Natural killer cell treated with Interleukin-12 subunit alpha and Interleukin-12 subunit beta and Interleukin-15 and Interleukin-18, amount 100 ng/mL, for 72 hours (primary cell): ENCODE data around the gene COL1A2. TPM values are rescaled to one million over a fixed set of nuclear protein-coding genes. Genes with fewer than 3 reads are reported as not detected.

Experiments used
- ATAC-seq, 2 donors: fragments of 150-1000 bp; cut with Tn5 transposase in 1 of 2; sonication (Bioruptor Pico), chemical (Tn5 transposase) in 1 of 2; 2 replicates each; pipeline ENCODE4 v1.10.0; 2021
- DNase-seq: peaks from one replicate; pipeline ENCODE4 v3.0.0; 2022; ENCODE audit warnings: low spot score
- H3K27ac Mint-ChIP-seq, 2 donors: 1 replicate in 1 of 2; 2 replicates in 1 of 2; pipeline ENCODE4 v1.8.0; 2022; ENCODE audit warnings: mixed read lengths in 2 of 2, mild to moderate bottlenecking in 1 of 2, moderate library complexity in 1 of 2
- H3K27me3 Mint-ChIP-seq, 2 donors: 1 replicate in 1 of 2; 2 replicates in 1 of 2; pipeline ENCODE4 v1.8.0; 2022; ENCODE audit warnings: mixed read lengths in 2 of 2
- H3K36me3 Mint-ChIP-seq: one replicate; pipeline ENCODE4 v1.8.0; 2022; ENCODE audit warnings: mixed read lengths
- H3K4me1 Mint-ChIP-seq, 2 donors: 1 replicate in 1 of 2; 2 replicates in 1 of 2; pipeline ENCODE4 v1.8.0; 2022; ENCODE audit warnings: low read depth in 2 of 2, mixed read lengths in 2 of 2, mild to moderate bottlenecking in 1 of 2
- H3K4me3 Mint-ChIP-seq: one replicate; pipeline ENCODE4 v1.8.0; 2022; ENCODE audit warnings: mixed read lengths
- H3K9me3 Mint-ChIP-seq: 2 replicates; pipeline ENCODE4 v1.8.0; 2022; ENCODE audit warnings: mixed read lengths
- total RNA-seq, 2 donors: library from RNA; stranded (reverse); gene quantifications; one replicate each; pipeline ENCODE4 v1.2.3, GENCODE V29; 2022

Gene COL1A2
- total RNA-seq, 2 donors from 2014 or later = not detected

GRCh38 chr7:94439893-94440381 is 45.2 kb downstream of the COL1A2 start:
- Mint-ChIP-seq H3K27me3 (peaks cover 23 to 47% of the 10 kb centered on the region in 2 donors), H3K4me1 (peaks cover 0 to 5% of the 10 kb centered on the region in 2 donors), H3K27ac (no peak overlapping the region), H3K4me3 (no peak overlapping the region), H3K9me3 (no peaks in the 10 kb centered on the region), H3K36me3 (no peaks in the 10 kb centered on the region)
- no peak for DNase-seq
- ATAC-seq = no peak

DNA sequence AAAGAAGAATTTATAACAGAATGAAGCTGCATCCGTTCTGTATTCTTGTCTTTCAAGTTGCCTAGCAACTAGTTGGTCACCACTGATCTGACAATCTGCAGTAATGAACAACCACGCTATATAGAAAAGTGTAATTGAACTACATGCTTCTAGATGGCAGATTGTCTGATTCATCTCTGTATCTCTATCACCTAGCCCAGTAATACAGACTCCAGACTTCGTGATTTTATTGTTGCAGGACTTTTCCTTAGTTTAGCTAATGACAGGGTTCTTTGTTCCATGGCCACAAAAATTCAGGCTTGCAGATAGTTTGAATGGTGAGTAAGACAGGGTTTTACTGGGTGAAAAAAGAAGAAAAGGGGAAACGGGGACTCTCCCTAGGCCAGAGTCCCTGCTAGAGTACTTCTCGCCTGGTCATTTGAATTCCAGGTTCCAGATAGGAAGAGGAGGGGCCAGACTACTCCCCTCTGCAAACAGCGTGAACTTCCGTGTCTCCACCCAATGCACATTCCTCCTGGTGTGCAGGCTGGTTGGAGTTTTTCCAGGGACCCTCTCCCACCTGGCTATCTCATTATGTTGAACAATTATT is 45.9 kb downstream of the COL1A2 start:
- H3K27me3 Mint-ChIP-seq = peaks cover 19 to 43% of the 10 kb centered on the region in 2 donors
- H3K4me3 Mint-ChIP-seq = no peak overlapping the region
- ATAC-seq (no peak), DNase-seq (no peak)
- H3K27ac Mint-ChIP-seq = no peak overlapping the region
- peaks cover 0 to 5% of the 10 kb centered on the region in 2 donors for H3K4me1 Mint-ChIP-seq
- H3K36me3 Mint-ChIP-seq = no peaks in the 10 kb centered on the region
- H3K9me3 Mint-ChIP-seq = no peaks in the 10 kb centered on the region

DNA sequence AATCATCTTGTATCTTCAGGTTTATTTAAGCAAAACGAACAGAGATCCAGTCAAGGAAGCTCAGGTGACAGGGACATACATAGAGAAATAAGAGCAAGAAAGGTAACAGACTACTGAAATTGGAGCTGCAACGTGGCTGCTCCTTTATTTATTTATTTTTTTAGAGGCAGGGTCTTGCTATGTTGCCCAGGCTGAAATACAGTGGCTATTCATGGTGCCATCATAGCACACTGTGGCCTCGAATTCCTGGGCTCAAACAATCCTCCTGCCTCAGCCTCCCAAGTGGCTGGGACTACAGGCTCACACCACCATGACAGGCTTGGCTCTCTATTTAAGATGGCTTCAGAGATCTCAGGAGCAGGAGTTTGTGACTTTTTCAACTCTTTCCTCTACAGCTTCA is 46.4 kb downstream of the COL1A2 start:
- H3K4me3 Mint-ChIP-seq = no peak overlapping the region
- no peaks in the 10 kb centered on the region for H3K36me3 Mint-ChIP-seq
- peaks cover 0 to 3% of the 10 kb centered on the region in 2 donors for H3K4me1 Mint-ChIP-seq
- H3K27me3 Mint-ChIP-seq = peaks cover 20 to 42% of the 10 kb centered on the region in 2 donors
- ATAC-seq (no peak), DNase-seq (no peak)
- H3K27ac Mint-ChIP-seq = no peak overlapping the region
- no peaks in the 10 kb centered on the region for H3K9me3 Mint-ChIP-seq

- Mint-ChIP-seq H3K9me3 (no peaks in the 10 kb centered on the region), H3K27ac (no peak overlapping the region), H3K36me3 (no peaks in the 10 kb centered on the region), H3K4me1 (no peaks in the 10 kb centered on the region), H3K4me3 (no peak overlapping the region), H3K27me3 (peaks cover 15 to 34% of the 10 kb centered on the region in 2 donors)
- ATAC-seq (no peak), DNase-seq (no peak)
Measured at GRCh38 chr7:94442639-94443038, 47.9 kb downstream of the COL1A2 start.

- no peaks in the 10 kb centered on the region for H3K36me3 Mint-ChIP-seq
- no peaks in the 10 kb centered on the region for H3K4me1 Mint-ChIP-seq
- no peak for DNase-seq
- no peaks in the 10 kb centered on the region for H3K9me3 Mint-ChIP-seq
- H3K27ac Mint-ChIP-seq = no peak overlapping the region
- H3K27me3 Mint-ChIP-seq = peaks cover 10 to 25% of the 10 kb centered on the region in 2 donors
- no peak overlapping the region for H3K4me3 Mint-ChIP-seq
- no peak for ATAC-seq
Measured at GRCh38 chr7:94444813-94445212, 50.1 kb downstream of the COL1A2 start.

DNA sequence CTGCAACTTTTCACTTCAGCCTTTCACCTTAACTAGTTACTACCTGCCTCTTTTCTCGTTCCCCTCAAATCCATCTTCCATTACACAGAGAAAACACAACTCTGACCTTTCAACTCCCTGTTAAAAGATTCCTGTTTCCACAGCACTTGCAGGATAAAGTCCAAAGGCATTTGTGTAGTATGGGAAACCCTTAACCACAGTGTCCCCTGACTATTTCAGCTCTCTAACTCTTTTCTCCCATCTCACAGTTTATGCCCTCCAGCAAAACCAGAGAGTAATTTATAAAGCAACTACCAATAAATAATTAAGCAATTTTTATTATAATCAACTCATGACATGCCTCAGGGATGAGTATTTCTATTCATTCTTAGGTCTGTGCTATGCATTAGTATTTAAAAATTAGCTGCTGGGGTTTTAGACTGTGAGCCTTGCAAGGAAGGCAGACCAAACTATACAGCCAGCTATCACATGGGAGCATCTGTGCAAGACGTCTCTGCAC is 51.0 kb downstream of the COL1A2 start:
- Mint-ChIP-seq H3K4me1 (no peaks in the 10 kb centered on the region), H3K36me3 (no peaks in the 10 kb centered on the region), H3K4me3 (no peak overlapping the region), H3K9me3 (no peaks in the 10 kb centered on the region), H3K27me3 (peaks cover 12 to 28% of the 10 kb centered on the region in 2 donors), H3K27ac (no peak overlapping the region)
- ATAC-seq (no peak), DNase-seq (no peak)

DNA sequence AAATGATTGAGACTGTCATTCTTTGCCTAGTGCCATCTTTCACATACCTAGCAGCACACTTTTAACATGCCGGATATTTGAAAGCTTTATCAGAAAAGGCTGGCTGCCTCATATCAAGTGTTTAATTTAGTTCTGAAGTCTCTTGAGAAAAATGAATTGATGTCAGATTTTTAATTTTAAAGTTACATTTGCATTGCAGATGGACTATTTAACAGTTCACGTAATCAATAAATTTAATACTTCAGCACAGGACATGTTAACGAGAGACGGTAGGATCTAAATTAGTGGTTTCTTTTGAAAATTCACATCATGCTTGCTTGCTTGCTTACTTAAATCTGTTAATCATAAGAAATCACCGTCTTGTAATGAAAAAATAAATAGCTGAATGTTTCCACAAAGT is 51.6 kb downstream of the COL1A2 start:
- Mint-ChIP-seq H3K27me3 (peaks cover 14 to 30% of the 10 kb centered on the region in 2 donors), H3K4me3 (no peak overlapping the region), H3K4me1 (no peaks in the 10 kb centered on the region), H3K27ac (no peak overlapping the region), H3K36me3 (no peaks in the 10 kb centered on the region), H3K9me3 (no peaks in the 10 kb centered on the region)
- ATAC-seq = no peak
- DNase-seq = no peak

DNA sequence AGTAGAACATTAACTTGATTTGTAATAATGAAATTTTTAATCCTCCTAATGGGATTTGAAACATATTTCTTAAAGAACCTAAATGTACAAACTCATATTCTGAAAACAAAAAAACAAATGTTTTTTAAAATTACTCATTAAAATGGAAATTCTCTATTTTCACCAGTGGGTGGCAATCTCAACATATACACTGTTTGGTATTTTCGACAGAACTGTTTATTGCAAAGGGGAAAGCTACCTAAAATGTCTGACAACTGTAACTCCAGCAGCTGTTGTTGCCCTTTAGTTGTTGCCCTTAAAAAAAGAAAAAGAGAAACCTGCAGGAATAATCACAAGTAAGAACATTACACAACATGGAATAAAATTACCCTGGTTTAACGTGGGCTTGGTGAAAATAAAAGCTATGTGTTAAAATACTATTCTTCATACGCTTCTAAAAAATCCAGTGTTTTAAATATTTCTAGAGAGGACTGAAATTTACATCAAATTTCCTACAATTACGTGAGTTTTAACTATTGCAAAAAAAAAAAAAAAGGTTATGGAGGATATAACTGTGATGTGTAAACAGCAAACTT is 54.5 kb downstream of the COL1A2 start:
- no peaks in the 10 kb centered on the region for H3K4me1 Mint-ChIP-seq
- peaks cover 12 to 24% of the 10 kb centered on the region in 2 donors for H3K27me3 Mint-ChIP-seq
- no peaks in the 10 kb centered on the region for H3K36me3 Mint-ChIP-seq
- H3K9me3 Mint-ChIP-seq = no peaks in the 10 kb centered on the region
- ATAC-seq (no peak), DNase-seq (no peak)
- no peak overlapping the region for H3K4me3 Mint-ChIP-seq
- no peak overlapping the region for H3K27ac Mint-ChIP-seq

DNA sequence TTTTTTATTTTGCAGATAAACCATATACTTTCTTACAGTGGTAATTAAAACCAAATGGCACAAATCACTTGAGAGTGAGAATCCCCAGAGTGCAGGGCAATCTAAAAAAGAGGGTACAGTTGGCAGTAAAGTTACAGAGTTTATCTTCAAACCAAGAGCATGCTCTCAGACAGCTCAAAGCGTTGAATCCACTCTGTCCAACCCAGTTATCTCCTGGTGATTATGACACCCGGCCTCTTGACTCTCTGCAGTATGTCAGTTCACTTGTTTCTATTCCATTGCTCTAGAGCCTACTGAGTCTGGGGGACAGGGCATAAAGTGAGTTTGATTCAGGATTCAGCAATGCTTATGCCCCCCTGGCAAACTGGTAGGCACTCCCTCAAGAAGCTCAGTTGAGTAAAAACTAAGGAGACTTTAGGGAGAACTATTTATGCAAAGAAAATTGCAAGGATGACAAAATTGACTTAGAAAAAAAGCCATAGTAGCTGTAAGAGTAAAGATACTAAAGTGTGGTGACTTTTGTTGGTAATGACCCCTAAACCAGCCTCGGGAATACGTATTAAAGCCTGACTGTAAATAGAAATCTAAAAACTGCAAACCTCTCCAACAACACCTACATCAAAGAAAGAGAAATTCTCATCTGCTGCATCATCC is 55.5 kb downstream of the COL1A2 start:
- ATAC-seq (no peak), DNase-seq (no peak)
- no peak overlapping the region for H3K27ac Mint-ChIP-seq
- no peaks in the 10 kb centered on the region for H3K9me3 Mint-ChIP-seq
- no peak overlapping the region for H3K4me3 Mint-ChIP-seq
- no peaks in the 10 kb centered on the region for H3K36me3 Mint-ChIP-seq
- H3K27me3 Mint-ChIP-seq = peaks cover 10 to 19% of the 10 kb centered on the region in 2 donors
- no peaks in the 10 kb centered on the region for H3K4me1 Mint-ChIP-seq

- Mint-ChIP-seq H3K27ac (no peak overlapping the region), H3K4me1 (no peaks in the 10 kb centered on the region), H3K36me3 (no peaks in the 10 kb centered on the region), H3K27me3 (peaks cover 7 to 13% of the 10 kb centered on the region in 2 donors), H3K9me3 (no peaks in the 10 kb centered on the region), H3K4me3 (no peak overlapping the region)
- ATAC-seq (no peak), DNase-seq (no peak)
Measured at GRCh38 chr7:94451187-94451586, 56.5 kb downstream of the COL1A2 start.

- H3K4me3 Mint-ChIP-seq = no peak overlapping the region
- H3K9me3 Mint-ChIP-seq = no peaks in the 10 kb centered on the region
- H3K27me3 Mint-ChIP-seq = peaks cover 7 to 13% of the 10 kb centered on the region in 2 donors
- ATAC-seq (no peak), DNase-seq (no peak)
- H3K36me3 Mint-ChIP-seq = no peaks in the 10 kb centered on the region
- no peaks in the 10 kb centered on the region for H3K4me1 Mint-ChIP-seq
- no peak overlapping the region for H3K27ac Mint-ChIP-seq
Measured at GRCh38 chr7:94452239-94452638, 57.5 kb downstream of the COL1A2 start.

DNA sequence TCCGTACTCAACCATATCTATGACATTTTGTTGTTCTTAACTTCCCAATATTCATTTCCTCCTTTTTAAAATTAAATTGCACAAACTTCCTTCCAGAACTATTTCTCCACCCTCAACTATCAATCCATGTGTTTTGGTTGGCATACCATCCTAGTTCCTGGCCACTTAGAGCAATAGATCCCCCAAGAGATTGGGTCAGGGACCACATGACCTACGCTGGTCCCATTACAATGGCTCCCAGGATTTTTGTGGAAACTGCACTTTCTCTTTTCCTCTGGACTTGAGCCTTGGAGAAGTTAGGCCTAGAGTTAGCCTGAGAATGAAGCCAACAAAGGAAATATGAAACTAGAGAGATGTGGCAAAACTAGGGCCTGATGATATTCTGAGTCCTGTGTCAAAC is 59.2 kb downstream of the COL1A2 start:
- H3K27ac Mint-ChIP-seq = no peak overlapping the region
- DNase-seq (no peak), ATAC-seq (no peak)
- H3K9me3 Mint-ChIP-seq = no peaks in the 10 kb centered on the region
- H3K27me3 Mint-ChIP-seq = peaks cover 7 to 13% of the 10 kb centered on the region in 2 donors
- no peaks in the 10 kb centered on the region for H3K4me1 Mint-ChIP-seq
- no peak overlapping the region for H3K4me3 Mint-ChIP-seq
- H3K36me3 Mint-ChIP-seq = no peaks in the 10 kb centered on the region

DNA sequence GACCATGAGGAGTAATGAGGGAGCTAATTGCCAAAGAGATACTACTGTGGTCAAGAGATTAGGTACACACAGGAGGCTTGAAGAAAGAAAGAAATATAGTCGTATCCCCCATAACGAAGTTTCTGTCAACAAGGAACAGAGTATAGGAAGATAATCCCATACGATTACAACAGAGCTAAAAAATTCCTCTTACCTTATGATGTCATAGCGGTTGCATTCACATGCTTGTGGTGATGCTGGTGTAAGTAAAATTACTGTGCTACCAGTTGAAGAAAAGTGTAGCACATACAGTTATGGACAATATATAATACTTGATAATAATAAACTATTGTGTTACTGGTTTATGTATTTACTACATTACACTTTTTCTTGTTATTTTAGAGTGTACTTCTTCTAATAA is 63.3 kb downstream of the COL1A2 start:
- H3K36me3 Mint-ChIP-seq = no peaks in the 10 kb centered on the region
- ATAC-seq = no peak
- H3K27me3 Mint-ChIP-seq = peaks cover under 1 to 3% of the 10 kb centered on the region in 2 donors
- no peaks in the 10 kb centered on the region for H3K4me1 Mint-ChIP-seq
- no peak for DNase-seq
- no peaks in the 10 kb centered on the region for H3K9me3 Mint-ChIP-seq
- no peak overlapping the region for H3K27ac Mint-ChIP-seq
- H3K4me3 Mint-ChIP-seq = no peak overlapping the region

- Mint-ChIP-seq H3K36me3 (no peaks in the 10 kb centered on the region), H3K27me3 (peaks cover 12 to 13% of the 10 kb centered on the region in 2 donors), H3K9me3 (no peaks in the 10 kb centered on the region), H3K4me1 (no peaks in the 10 kb centered on the region), H3K4me3 (no peak overlapping the region), H3K27ac (no peak overlapping the region)
- ATAC-seq (no peak), DNase-seq (no peak)
Measured at GRCh38 chr7:94466516-94466915, 71.8 kb downstream of the COL1A2 start.
